Measurements from ENCODE around the gene SIK2. TPM values are rescaled to one million over a fixed set of nuclear protein-coding genes. Genes with fewer than 3 reads are reported as not detected.
"Not testable (repeated sequence)": the region's sequence is repeated elsewhere in the genome, so short reads cannot be mapped to it uniquely, and the experiment has no call there.

Gene SIK2
- total and polyA plus RNA-seq, 4 donors = 18.1 to 26.6 (median 19.7) TPM

DNA sequence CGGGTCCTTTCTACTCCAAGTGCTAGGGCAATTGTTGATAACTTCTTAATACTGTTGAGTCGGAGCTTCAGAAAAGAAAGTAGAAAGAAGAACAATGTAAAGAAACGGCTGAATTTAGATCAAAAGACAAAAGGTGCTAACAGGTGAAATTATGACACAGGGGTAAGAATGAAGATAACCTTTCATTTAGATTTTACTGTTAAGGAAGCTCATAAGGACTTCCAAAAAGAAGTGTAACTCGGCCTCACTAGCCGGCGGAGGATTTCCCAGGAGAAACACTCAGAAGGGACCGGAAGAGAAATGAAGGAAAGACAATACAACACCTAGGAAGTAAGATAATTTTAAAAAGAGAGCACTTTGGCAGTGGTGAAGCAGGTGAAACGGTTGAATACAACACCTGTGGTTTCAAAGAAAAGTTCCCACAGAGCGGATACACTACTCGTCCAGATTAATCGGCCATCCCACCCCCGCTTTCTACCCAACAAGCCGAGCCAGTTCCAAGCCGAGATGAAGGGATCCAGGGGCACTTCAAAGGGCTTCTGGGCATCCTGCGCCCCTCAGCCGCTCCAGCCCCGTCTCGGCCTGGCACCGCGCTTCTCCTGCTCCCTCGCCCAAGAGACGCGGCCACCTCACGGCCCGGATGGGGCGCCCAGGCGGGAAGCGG is 163.2 kb downstream of the SIK2 start:
- peak overlapping the region; percentile 79 for H3K4me3 ChIP-seq (ENCODE audit: low read depth, low read length)
- peaks cover 6% of the 10 kb centered on the region for H3K4me1 ChIP-seq (ENCODE audit: control insufficient read depth, insufficient read depth, low read length)
- H3K27ac ChIP-seq (ENCODE audit: low read depth, low read length) = peak overlapping the region; percentile 94
- no peaks in the 10 kb centered on the region for H3K9me3 ChIP-seq (ENCODE audit: control insufficient read depth, insufficient read depth, low read length)
- DNase-seq (ENCODE audit: low read depth in 4 of 6, low spot score in 6 of 6) = peak in 1 of 6 donors; percentile 46
- WGBS (ENCODE audit: insufficient coverage) = 0% methylated on average over 23 of the region's 28 CpGs
- peaks cover 13% of the 10 kb centered on the region for H3K36me3 ChIP-seq (ENCODE audit: control insufficient read depth, insufficient read depth, low read length)
- H3K27me3 ChIP-seq (ENCODE audit: control insufficient read depth, insufficient read depth, low read length) = no peaks in the 10 kb centered on the region

DNA sequence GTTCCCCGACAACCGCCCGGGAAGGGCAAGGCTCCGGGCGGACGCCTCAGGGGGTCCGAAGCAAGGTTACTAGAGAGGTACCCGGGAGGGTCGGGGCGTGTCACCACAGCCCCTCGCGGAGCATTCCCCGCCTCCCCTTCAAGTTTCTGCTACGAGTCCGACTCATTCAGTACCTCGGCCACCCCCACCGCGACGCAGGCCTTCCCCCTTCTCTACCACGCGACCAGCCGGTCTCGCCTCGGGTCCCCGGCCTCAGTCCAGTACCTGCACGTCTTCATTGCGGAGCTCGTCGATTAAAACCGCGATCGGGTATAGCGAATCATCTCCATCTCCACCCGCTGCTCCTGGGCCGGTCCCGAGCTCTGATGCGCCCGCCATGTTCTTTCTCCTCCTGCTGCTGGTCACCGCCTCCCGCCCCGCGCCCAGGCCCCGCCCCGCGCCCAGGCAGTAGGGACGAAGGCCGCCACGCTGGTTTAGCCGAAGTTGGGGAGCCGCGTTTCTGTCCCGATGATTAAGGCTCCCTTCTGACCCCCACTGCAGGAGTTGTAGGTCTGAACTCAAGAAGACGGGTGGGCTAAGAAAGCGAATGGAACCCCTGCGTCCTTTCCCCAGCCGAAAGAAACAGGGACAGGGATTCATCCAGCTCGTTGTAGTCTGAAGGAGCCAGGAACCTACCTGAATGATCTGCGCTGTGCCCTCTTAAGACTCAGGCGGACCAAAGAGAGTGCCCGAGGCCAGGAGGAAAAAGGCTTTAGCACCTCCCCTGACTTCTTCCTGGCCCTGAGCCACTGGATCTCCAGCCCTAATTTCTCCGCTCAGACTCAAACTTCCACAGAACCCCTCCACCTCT is 164.0 kb downstream of the SIK2 start, which contains the start of gene PPP2R1B:
TSS of gene PPP2R1B (minus strand) at position 406 of the 850 bp plus-strand sequence. CDS start at position 378, 28 bp downstream.
- peak within 1 kb of the TSS; percentile 79 for H3K4me3 ChIP-seq (ENCODE audit: low read depth, low read length)
- peak; percentile 62 to 89 (median 75) for DNase-seq (ENCODE audit: low read depth in 4 of 6, low spot score in 6 of 6)
- WGBS (ENCODE audit: insufficient coverage) = under 1% methylated on average over 61 of the region's 61 CpGs
- H3K9me3 ChIP-seq (ENCODE audit: control insufficient read depth, insufficient read depth, low read length) = no peaks in the 10 kb centered on the region
- no peaks in the 10 kb centered on the region for H3K27me3 ChIP-seq (ENCODE audit: control insufficient read depth, insufficient read depth, low read length)
- peaks cover 6% of the 10 kb centered on the region for H3K4me1 ChIP-seq (ENCODE audit: control insufficient read depth, insufficient read depth, low read length)
- H3K36me3 ChIP-seq (ENCODE audit: control insufficient read depth, insufficient read depth, low read length) = peaks cover 8% of the 10 kb centered on the region
- H3K27ac ChIP-seq (ENCODE audit: low read depth, low read length) = peak within 1 kb of the TSS; percentile 94

DNA sequence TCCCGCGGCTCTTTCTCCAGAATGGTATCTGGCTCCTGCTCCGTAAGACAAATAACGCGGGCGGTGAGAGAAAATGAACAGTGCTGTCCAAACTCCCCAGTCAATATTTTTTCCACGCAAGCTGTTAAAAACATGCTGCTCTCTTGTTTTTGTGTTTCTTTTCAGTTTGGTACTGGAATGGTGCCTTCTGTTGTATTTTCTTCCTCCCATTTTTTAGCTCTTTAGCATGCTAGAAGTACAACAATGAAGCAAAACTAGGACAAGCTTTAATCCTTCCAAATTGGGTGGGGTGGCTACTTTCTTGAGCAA is 164.5 kb downstream of the SIK2 start:
- Histone ChIP-seq H3K27me3 (ENCODE audit: control insufficient read depth, insufficient read depth, low read length) (no peaks in the 10 kb centered on the region), H3K4me1 (ENCODE audit: control insufficient read depth, insufficient read depth, low read length) (peaks cover 6% of the 10 kb centered on the region), H3K27ac (ENCODE audit: low read depth, low read length) (peak overlapping the region; percentile 94), H3K9me3 (ENCODE audit: control insufficient read depth, insufficient read depth, low read length) (no peaks in the 10 kb centered on the region), H3K4me3 (ENCODE audit: low read depth, low read length) (peak overlapping the region; percentile 79), H3K36me3 (ENCODE audit: control insufficient read depth, insufficient read depth, low read length) (peaks cover 5% of the 10 kb centered on the region)
- peak in 2 of 6 donors; percentile 13 to 31 for DNase-seq (ENCODE audit: low read depth in 4 of 6, low spot score in 6 of 6)
- 0% methylated on average over 2 of the region's 7 CpGs for WGBS (ENCODE audit: insufficient coverage)

DNA sequence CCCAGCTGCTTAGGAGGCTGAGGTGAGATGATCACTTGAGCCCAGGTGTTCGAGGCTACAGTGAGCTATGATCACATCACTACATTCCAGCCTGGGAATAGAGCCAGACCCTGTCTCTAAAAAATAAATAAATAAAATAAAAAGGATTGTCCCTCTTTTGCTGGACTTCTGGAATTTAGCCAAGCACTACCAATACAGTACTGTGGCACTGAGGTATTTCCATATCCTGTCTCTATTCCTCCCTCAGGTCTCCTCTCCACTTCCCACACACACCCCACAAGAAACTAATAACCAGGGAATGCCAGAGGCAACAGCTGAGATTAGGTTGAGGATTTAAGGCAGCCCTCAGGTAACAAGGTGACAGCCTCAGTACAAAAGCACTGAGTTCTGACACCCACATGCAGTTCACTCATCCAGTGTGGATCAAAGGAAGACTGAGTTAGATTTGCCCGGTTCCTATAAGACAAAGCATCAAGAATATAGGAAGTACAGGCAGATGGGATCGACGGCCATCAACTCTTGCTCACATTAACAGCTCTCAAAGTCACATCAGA is 168.4 kb downstream of the SIK2 start:
- no peaks in the 10 kb centered on the region for H3K9me3 ChIP-seq (ENCODE audit: control insufficient read depth, insufficient read depth, low read length)
- no peaks in the 10 kb centered on the region for H3K36me3 ChIP-seq (ENCODE audit: control insufficient read depth, insufficient read depth, low read length)
- no peak overlapping the region for H3K27ac ChIP-seq (ENCODE audit: low read depth, low read length)
- no peak for DNase-seq (ENCODE audit: low read depth in 4 of 6, low spot score in 6 of 6)
- H3K27me3 ChIP-seq (ENCODE audit: control insufficient read depth, insufficient read depth, low read length) = no peaks in the 10 kb centered on the region
- 100% methylated on average over 2 of the region's 4 CpGs for WGBS (ENCODE audit: insufficient coverage)
- H3K4me3 ChIP-seq (ENCODE audit: low read depth, low read length) = no peak overlapping the region
- H3K4me1 ChIP-seq (ENCODE audit: control insufficient read depth, insufficient read depth, low read length) = peaks cover 6% of the 10 kb centered on the region

DNA sequence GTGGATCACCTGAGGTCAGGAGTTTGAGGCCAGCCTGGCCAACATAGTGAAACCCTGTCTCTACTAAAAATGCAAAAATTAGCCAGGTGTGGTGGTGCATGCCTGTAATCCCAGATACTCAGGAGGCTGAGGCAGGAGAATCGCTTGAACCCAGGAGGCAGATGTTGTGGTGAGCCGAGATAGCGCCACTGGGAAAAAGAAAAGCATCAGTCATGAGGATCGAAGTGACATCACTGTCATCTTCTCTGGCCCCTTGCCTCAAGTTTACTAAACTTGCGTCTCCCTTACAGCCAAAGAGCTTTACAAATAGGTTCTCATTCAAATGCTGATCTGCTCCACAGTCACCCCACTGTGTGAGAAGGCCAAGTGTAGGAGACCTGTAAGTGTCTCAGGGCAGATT is 169.0 kb downstream of the SIK2 start:
- WGBS (ENCODE audit: insufficient coverage) = 83% methylated on average over 1 of the region's 5 CpGs
- not testable (repeated sequence) for H3K27ac ChIP-seq (ENCODE audit: low read depth, low read length); DNase-seq (ENCODE audit: low read depth in 4 of 6, low spot score in 6 of 6); H3K27me3 ChIP-seq (ENCODE audit: control insufficient read depth, insufficient read depth, low read length); H3K36me3 ChIP-seq (ENCODE audit: control insufficient read depth, insufficient read depth, low read length); H3K9me3 ChIP-seq (ENCODE audit: control insufficient read depth, insufficient read depth, low read length); H3K4me3 ChIP-seq (ENCODE audit: low read depth, low read length); H3K4me1 ChIP-seq (ENCODE audit: control insufficient read depth, insufficient read depth, low read length)

DNA sequence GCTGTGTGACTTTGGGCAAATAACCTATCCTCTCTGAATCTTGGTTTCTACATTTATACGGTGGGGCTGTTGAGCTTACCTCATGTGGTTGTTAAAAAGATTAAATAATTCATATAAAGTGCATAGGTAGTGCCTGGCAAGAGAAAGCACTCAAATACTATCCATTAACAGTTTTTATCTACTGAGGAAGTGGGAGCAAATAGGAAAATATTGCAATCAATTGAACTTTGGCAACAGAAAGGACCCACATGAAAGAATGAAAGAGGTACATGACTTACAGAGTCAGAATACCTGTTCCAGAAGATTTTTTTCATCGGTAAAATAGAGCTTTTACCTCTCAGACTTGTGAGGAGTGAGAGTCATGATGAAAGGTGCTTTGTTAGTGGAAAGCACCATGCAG is 170.3 kb downstream of the SIK2 start:
- H3K36me3 ChIP-seq (ENCODE audit: control insufficient read depth, insufficient read depth, low read length) = no peaks in the 10 kb centered on the region
- no peaks in the 10 kb centered on the region for H3K27me3 ChIP-seq (ENCODE audit: control insufficient read depth, insufficient read depth, low read length)
- H3K9me3 ChIP-seq (ENCODE audit: control insufficient read depth, insufficient read depth, low read length) = no peaks in the 10 kb centered on the region
- 86% methylated on average over 1 of the region's 2 CpGs for WGBS (ENCODE audit: insufficient coverage)
- no peak overlapping the region for H3K27ac ChIP-seq (ENCODE audit: low read depth, low read length)
- no peak for DNase-seq (ENCODE audit: low read depth in 4 of 6, low spot score in 6 of 6)
- H3K4me1 ChIP-seq (ENCODE audit: control insufficient read depth, insufficient read depth, low read length) = no peaks in the 10 kb centered on the region
- H3K4me3 ChIP-seq (ENCODE audit: low read depth, low read length) = no peak overlapping the region

DNA sequence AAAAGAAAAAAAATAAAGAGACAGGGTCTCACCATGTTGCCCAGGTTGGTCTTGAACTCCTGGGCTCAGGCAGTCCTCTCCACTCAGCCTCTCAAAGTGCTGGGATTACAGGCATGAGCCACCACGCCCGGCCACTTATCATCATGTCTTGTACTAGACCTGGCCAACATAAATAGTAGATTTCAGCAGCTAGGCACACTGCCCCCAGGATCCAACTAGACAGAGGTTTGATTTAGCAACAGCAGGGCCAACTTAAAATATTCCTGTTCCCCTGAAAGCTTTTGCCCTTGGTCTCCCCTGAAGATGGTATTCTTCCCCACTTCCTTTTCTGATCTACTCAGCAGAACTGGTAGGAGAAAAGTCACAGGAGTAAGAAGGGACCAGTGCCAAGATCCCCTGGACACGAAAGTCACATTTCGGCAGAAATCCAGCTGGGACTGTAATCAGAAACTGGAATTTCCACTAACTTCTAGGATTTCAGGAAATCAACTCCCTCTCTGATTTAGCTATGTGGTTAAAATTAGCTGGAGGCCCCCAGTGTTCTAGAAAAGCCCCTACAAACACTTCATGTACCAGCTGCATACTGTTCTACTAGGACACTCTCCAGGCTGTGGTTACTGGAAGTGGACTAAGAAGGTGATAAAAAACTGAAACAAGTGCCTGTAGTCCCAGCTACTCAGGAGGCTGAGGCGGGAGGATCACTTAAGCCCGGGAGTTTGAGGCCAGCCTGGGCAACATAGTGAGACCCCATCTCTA is 172.9 kb downstream of the SIK2 start:
- Histone ChIP-seq H3K9me3 (ENCODE audit: control insufficient read depth, insufficient read depth, low read length) (no peaks in the 10 kb centered on the region), H3K27ac (ENCODE audit: low read depth, low read length) (peak overlapping the region; percentile 71), H3K4me1 (ENCODE audit: control insufficient read depth, insufficient read depth, low read length) (no peaks in the 10 kb centered on the region), H3K36me3 (ENCODE audit: control insufficient read depth, insufficient read depth, low read length) (no peaks in the 10 kb centered on the region), H3K27me3 (ENCODE audit: control insufficient read depth, insufficient read depth, low read length) (no peaks in the 10 kb centered on the region), H3K4me3 (ENCODE audit: low read depth, low read length) (no peak overlapping the region)
- peak in 1 of 6 donors; percentile 41 for DNase-seq (ENCODE audit: low read depth in 4 of 6, low spot score in 6 of 6)
- 70% methylated on average over 2 of the region's 6 CpGs for WGBS (ENCODE audit: insufficient coverage)

DNA sequence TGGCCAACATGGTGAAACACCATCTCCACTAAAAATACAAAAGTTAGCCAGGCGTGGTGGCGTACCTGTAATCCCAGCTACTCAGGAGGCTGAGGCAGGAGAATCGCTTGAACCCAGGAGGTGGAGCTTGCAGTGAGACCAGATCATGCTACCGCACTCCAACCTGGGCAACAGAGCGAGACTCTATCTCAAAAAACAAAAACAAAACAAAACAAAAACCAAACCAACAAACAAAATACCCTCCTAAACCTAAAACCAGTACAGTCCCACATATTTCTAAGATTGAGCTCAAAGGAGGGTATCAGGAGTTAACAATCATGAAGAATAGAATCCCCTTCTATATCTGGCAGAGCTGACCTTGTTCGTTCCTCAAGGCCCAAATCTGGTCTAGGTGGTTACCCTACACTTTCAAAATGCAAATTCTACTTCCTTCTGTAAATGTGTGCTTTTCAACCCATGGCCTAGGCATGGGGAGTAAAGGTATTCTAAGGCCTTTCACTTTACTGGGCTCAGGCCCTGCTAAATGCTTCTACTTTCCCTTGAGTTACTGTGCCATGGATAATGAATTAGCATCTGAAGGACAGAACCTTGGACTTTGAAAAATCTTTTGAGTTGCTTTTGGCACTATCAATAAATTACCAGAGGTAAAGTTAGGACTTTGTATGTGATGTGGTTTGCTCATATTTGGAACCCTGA is 174.3 kb downstream of the SIK2 start:
- H3K4me1 ChIP-seq (ENCODE audit: control insufficient read depth, insufficient read depth, low read length) = no peaks in the 10 kb centered on the region
- peak overlapping the region; percentile 17 for H3K27ac ChIP-seq (ENCODE audit: low read depth, low read length)
- H3K4me3 ChIP-seq (ENCODE audit: low read depth, low read length) = no peak overlapping the region
- 100% methylated on average over 4 of the region's 6 CpGs for WGBS (ENCODE audit: insufficient coverage)
- H3K9me3 ChIP-seq (ENCODE audit: control insufficient read depth, insufficient read depth, low read length) = no peaks in the 10 kb centered on the region
- DNase-seq (ENCODE audit: low read depth in 4 of 6, low spot score in 6 of 6) = no peak
- no peaks in the 10 kb centered on the region for H3K36me3 ChIP-seq (ENCODE audit: control insufficient read depth, insufficient read depth, low read length)
- H3K27me3 ChIP-seq (ENCODE audit: control insufficient read depth, insufficient read depth, low read length) = no peaks in the 10 kb centered on the region

Measured in spinal cord (tissue), 10 donors.